GM12864 (cell line): Measurements from ENCODE around the gene TECPR1.

Source experiments
- DNase-seq: peaks from one replicate; pipeline ENCODE4 v3.0.0-alpha.2; 2011; ENCODE audit warnings: low read depth
- H3K4me3 ChIP-seq: 2 replicates; pipeline ENCODE4 v1.5.1; 2011; ENCODE audit warnings: mild to moderate bottlenecking, low read depth, low read length, control low read depth
- CTCF ChIP-seq: IDR thresholded peaks from 2 replicates; pipeline ENCODE4 v1.5.1; 2011; ENCODE audit warnings: low read depth, mild to moderate bottlenecking, moderate library complexity, low read length, control low read depth, inconsistent platforms; ENCODE audit errors: missing control alignments

The TECPR1 gene

GRCh38 chr7:98242934-98243333 lies 9.1 kb downstream of the TECPR1 start:
- DNase-seq = no peak
- H3K4me3 ChIP-seq = no peak overlapping the region
- TF ChIP-seq CTCF = no peak

- no peak for TF ChIP-seq CTCF
These were observed 9.7 kb downstream of the TECPR1 start for GRCh38 chr7:98242342-98242741.

GRCh38 chr7:98241674-98242241 lies 10.3 kb downstream of the TECPR1 start:
- TF ChIP-seq CTCF = no peak
- H3K4me3 ChIP-seq = no peak overlapping the region

More at GRCh38 chr7:98242342-98242741, 9.7 kb downstream of the TECPR1 start:
- H3K4me3 ChIP-seq = no peak overlapping the region
- no peak for DNase-seq

GRCh38 chr7:98240961-98241673 lies 10.9 kb downstream of the TECPR1 start:
- peak; percentile 86 for TF ChIP-seq CTCF
- no peak overlapping the region for H3K4me3 ChIP-seq
- no peak for DNase-seq

More at GRCh38 chr7:98241674-98242241, 10.3 kb downstream of the TECPR1 start:
- DNase-seq = no peak

- DNase-seq = no peak
- no peak for TF ChIP-seq CTCF
- no peak overlapping the region for H3K4me3 ChIP-seq
These were observed 13.1 kb downstream of the TECPR1 start for GRCh38 chr7:98238976-98239375.

- DNase-seq = no peak
- no peak for TF ChIP-seq CTCF
- no peak overlapping the region for H3K4me3 ChIP-seq
These were observed 14.0 kb downstream of the TECPR1 start for GRCh38 chr7:98238076-98238475.
